Activated T-cell treated with anti-CD3 and anti-CD28 coated beads, Interleukin-2, amount 50 U/mL, for 24 hours (primary cell): ENCODE results near the gene KRTAP19-2.

Experiments
- DNase-seq: peaks from one replicate; pipeline ENCODE4 v3.0.0-alpha.2; 2020
- H3K27ac Mint-ChIP-seq: 2 replicates; pipeline ENCODE4 v1.8.0; 2020; ENCODE audit warnings: mild to moderate bottlenecking, mixed read lengths
- H3K27me3 Mint-ChIP-seq: 2 replicates; pipeline ENCODE4 v1.8.0; 2020; ENCODE audit warnings: mixed read lengths
- H3K36me3 Mint-ChIP-seq: 2 replicates; pipeline ENCODE4 v1.8.0; 2020; ENCODE audit warnings: low read depth, mixed read lengths
- H3K4me1 Mint-ChIP-seq: 2 replicates; pipeline ENCODE4 v1.8.0; 2020; ENCODE audit warnings: low read depth, mixed read lengths
- H3K4me3 Mint-ChIP-seq: 2 replicates; pipeline ENCODE4 v1.8.0; 2020; ENCODE audit warnings: mild to moderate bottlenecking, moderate library complexity, mixed read lengths
- H3K9me3 Mint-ChIP-seq: 2 replicates; pipeline ENCODE4 v1.8.0; 2020; ENCODE audit warnings: mixed read lengths

The KRTAP19-2 gene

DNA sequence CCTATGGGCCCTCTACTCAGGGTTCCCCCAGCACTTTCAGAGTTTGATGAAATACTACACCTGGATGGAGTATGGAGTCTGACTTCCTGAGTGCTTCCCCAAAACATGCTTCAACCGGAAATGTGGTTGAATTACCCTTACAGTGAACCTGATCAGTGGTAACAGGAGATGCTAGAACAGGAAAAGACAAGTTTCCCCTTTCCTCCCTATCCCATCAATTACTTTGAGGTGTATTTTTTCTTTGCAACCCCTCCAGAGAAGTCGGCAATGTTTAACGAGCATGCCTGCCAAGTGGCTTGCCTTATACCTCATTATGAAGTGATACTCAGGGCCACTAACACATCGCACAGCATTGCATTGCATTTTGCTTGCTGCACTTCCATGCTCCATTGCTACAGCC lies 40.2 kb downstream of the KRTAP19-2 start:
- no peak overlapping the region for H3K27ac Mint-ChIP-seq
- no peaks in the 10 kb centered on the region for H3K9me3 Mint-ChIP-seq
- H3K27me3 Mint-ChIP-seq, result peaks cover 3% of the 10 kb centered on the region
- DNase-seq, result no peak
- no peak overlapping the region for H3K4me3 Mint-ChIP-seq
- H3K36me3 Mint-ChIP-seq, result no peaks in the 10 kb centered on the region
- no peaks in the 10 kb centered on the region for H3K4me1 Mint-ChIP-seq

DNA sequence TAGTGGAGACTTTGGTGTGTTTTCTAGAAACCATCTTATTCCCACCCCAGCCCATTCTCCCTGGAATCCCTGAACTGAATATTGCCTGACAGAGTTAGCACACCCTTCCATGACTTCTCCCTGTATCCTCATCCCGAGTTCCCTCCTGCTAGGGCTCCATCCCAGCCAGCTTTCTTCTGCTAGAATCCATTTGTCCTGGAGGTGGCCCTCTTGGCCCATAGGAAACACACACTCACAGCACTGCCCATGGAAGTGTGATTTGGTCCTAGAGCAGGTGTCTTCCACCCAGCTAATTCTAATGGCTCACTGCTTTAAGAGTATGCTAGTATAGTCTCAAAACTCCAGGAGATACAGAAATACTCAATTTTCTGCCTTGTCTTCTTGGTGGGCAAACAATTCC lies 43.0 kb downstream of the KRTAP19-2 start:
- H3K9me3 Mint-ChIP-seq, result no peaks in the 10 kb centered on the region
- no peaks in the 10 kb centered on the region for H3K36me3 Mint-ChIP-seq
- no peak overlapping the region for H3K4me3 Mint-ChIP-seq
- peaks cover 3% of the 10 kb centered on the region for H3K27me3 Mint-ChIP-seq
- DNase-seq, result no peak
- no peaks in the 10 kb centered on the region for H3K4me1 Mint-ChIP-seq
- H3K27ac Mint-ChIP-seq, result no peak overlapping the region

DNA sequence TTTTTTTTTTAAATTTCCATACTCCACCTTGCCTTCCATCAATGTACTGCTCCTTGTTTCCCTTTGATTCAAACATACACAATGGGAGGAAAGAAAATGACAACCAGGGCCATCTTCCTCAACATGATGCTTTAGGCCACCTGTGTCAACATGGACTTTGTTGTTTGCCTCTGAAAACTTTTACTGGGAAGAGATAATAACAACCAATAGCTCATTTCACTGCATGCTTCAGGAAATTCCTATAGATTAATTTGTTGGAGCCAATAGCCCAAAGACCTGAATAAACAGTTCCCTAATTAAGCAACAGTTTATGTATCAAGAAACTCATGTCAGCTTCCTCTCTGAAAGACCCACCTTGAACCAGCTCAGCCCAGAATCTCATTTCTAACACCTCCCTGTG lies 44.0 kb downstream of the KRTAP19-2 start:
- DNase-seq, result no peak
- H3K4me1 Mint-ChIP-seq, result no peaks in the 10 kb centered on the region
- no peak overlapping the region for H3K4me3 Mint-ChIP-seq
- H3K27me3 Mint-ChIP-seq, result peaks cover 3% of the 10 kb centered on the region
- H3K9me3 Mint-ChIP-seq, result no peaks in the 10 kb centered on the region
- H3K36me3 Mint-ChIP-seq, result no peaks in the 10 kb centered on the region
- H3K27ac Mint-ChIP-seq, result no peak overlapping the region

DNA sequence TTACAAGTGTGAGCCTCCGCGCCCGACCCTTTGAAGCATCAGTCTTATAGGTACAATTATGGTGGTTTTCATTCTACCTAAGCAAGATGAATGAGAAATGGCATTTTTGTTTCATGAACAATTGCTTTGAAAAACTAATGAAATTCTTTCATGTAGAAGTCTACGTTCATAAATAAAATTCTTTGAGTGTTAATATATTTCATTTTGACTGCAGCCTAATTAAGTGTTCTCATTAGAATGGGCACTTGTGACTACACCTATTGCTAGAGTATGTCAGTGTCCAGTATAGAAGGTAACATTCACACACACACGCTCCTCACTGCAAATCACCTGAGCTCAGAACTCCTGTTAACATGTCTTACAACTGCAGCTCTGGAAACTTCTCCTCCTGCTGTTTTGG lies 47.3 kb downstream of the KRTAP19-2 start, which contains the start of gene KRTAP15-1:
TSS of gene KRTAP15-1 (plus strand) at position 301 of the 400 bp plus-strand sequence. CDS start at position 354, 53 bp downstream.
- H3K4me3 Mint-ChIP-seq, result no peak within 1 kb of the TSS
- H3K27me3 Mint-ChIP-seq, result peaks cover 4% of the 10 kb centered on the region
- no peaks in the 10 kb centered on the region for H3K4me1 Mint-ChIP-seq
- no peaks in the 10 kb centered on the region for H3K36me3 Mint-ChIP-seq
- no peaks in the 10 kb centered on the region for H3K9me3 Mint-ChIP-seq
- no peak within 1 kb of the TSS for H3K27ac Mint-ChIP-seq
- DNase-seq, result no peak
